Endothelial cell of umbilical vein (primary cell): ENCODE results near the gene EPHB6. TPM values are rescaled to one million over a fixed set of nuclear protein-coding genes. Genes with fewer than 3 reads are reported as not detected.

ENCODE experiments used
- BruUV-seq: library from RNA; stranded (reverse); fragments of 400-500 nt; replicated peaks from 2 replicates; lab custom pipeline; 2021; lab: Mats Ljungman, UMichigan
- CTCF ChIA-PET: fragments of 300-600, 350-600 bp; sonication (Branson Sonifier 250); formaldehyde crosslinking; loops from one replicate; lab custom pipeline; 2021; ENCODE audit warnings: antibody characterized with exemption, inconsistent platforms; lab: Charles Lee
- POLR2A ChIA-PET: fragments of 300-600, 350-600 bp; sonication (Branson Sonifier 250); formaldehyde crosslinking; loops from one replicate; lab custom pipeline; 2021; ENCODE audit warnings: antibody characterized with exemption, inconsistent platforms; lab: Charles Lee
- DNase-seq: peaks from one replicate; pipeline ENCODE4 v3.0.0-alpha.2; 2011; ENCODE audit warnings: low read depth, low spot score
- FAIRE-seq: peaks from 2 replicates; lab custom pipeline; 2011; peaks lifted over from hg19 to GRCh38; lab: Jason Lieb, UNC
- H2AFZ ChIP-seq: 2 replicates; pipeline ENCODE4 v1.6.0; 2012; ENCODE audit warnings: low read depth, low read length, control low read depth, inconsistent platforms
- H3K27ac ChIP-seq: 2 replicates; pipeline ENCODE4 v1.5.1; 2011; ENCODE audit warnings: low read depth, mild to moderate bottlenecking, control low read depth, low read length, moderate library complexity; ENCODE audit not compliant: insufficient read depth
- H3K27me3 ChIP-seq, 2 experiments: 2 replicates each; pipeline versions ENCODE4 v1.6.0 to v1.6.1; 2011; ENCODE audit warnings: low read length in 2 of 2, mixed read lengths in 1 of 2; ENCODE audit not compliant: control insufficient read depth in 2 of 2, insufficient read depth in 2 of 2
- H3K36me3 ChIP-seq, 2 experiments: 2 replicates in 1 of 2; 3 replicates in 1 of 2; pipeline ENCODE4 v1.5.1; 2011; ENCODE audit warnings: low read length in 2 of 2, mild to moderate bottlenecking in 1 of 2, moderate library complexity in 1 of 2; ENCODE audit not compliant: control insufficient read depth in 2 of 2, insufficient read depth in 2 of 2; ENCODE audit errors: extremely low read depth in 1 of 2
- H3K4me1 ChIP-seq: 3 replicates; pipeline ENCODE4 v1.5.1; 2011; ENCODE audit warnings: mild to moderate bottlenecking, low read length; ENCODE audit not compliant: control insufficient read depth, insufficient read depth; ENCODE audit errors: extremely low read depth
- H3K4me2 ChIP-seq: 2 replicates; pipeline ENCODE4 v1.6.1; 2011; ENCODE audit warnings: low read length, control low read depth, mixed read lengths; ENCODE audit not compliant: insufficient read depth
- H3K4me3 ChIP-seq, 3 experiments: fragments of 200-600 bp in 1 of 3; sonication (generic), shearing (Covaris generic) in 1 of 3; replicated peaks in 1 of 3; 2 replicates each; pipeline ENCODE4 v1.5.1; 2011 to 2016; ENCODE audit warnings: control low read depth in 3 of 3, low read length in 3 of 3, mild to moderate bottlenecking in 2 of 3, inconsistent platforms in 1 of 3, low read depth in 1 of 3, moderate library complexity in 1 of 3; ENCODE audit not compliant: insufficient read depth in 1 of 3
- H3K79me2 ChIP-seq: 2 replicates; pipeline ENCODE4 v1.6.0; 2012; ENCODE audit warnings: low read length, inconsistent platforms; ENCODE audit not compliant: control insufficient read depth, insufficient read depth
- H3K9ac ChIP-seq: replicated peaks from 2 replicates; pipeline ENCODE3; 2011; ENCODE audit warnings: low read length, control low read depth; ENCODE audit not compliant: insufficient read depth; ENCODE audit errors: extremely low read depth
- H3K9me1 ChIP-seq: replicated peaks from 3 replicates; pipeline ENCODE4 v1.6.0; 2011; ENCODE audit warnings: mild to moderate bottlenecking, low read length; ENCODE audit not compliant: control insufficient read depth, insufficient read depth; ENCODE audit errors: extremely low read depth
- H3K9me3 ChIP-seq: replicated peaks from 2 replicates; pipeline ENCODE4 v1.5.1; 2012; ENCODE audit warnings: low read length, inconsistent platforms; ENCODE audit not compliant: control insufficient read depth, insufficient read depth
- H4K20me1 ChIP-seq: replicated peaks from 2 replicates; pipeline ENCODE3; 2011; ENCODE audit warnings: mild to moderate bottlenecking, low read length; ENCODE audit not compliant: control insufficient read depth, insufficient read depth; ENCODE audit errors: extremely low read depth
- FOS ChIP-seq: IDR thresholded peaks from 2 replicates; pipeline ENCODE4 v1.6.1; 2011; ENCODE audit warnings: mild to moderate bottlenecking, low read length, moderate library complexity, borderline replicate concordance; ENCODE audit not compliant: insufficient read depth
- GATA2 ChIP-seq: IDR thresholded peaks from 2 replicates; pipeline ENCODE4 v1.7.0; 2011; ENCODE audit warnings: low read depth, mild to moderate bottlenecking, moderate library complexity, mixed read lengths, low read length; ENCODE audit not compliant: insufficient read length, insufficient read depth
- JUN ChIP-seq: IDR thresholded peaks from 2 replicates; pipeline ENCODE4 v1.6.1; 2011; ENCODE audit warnings: borderline replicate concordance, low read depth; ENCODE audit not compliant: insufficient read length, insufficient read depth
- POLR2A ChIP-seq: IDR thresholded peaks from 2 replicates; pipeline ENCODE4 v1.6.1; 2012; ENCODE audit warnings: low read depth, mild to moderate bottlenecking, control low read depth, low read length
- POLR2AphosphoS5 ChIP-seq: IDR thresholded peaks from 2 replicates; pipeline ENCODE4 v1.6.1; 2012; ENCODE audit warnings: low read depth, mild to moderate bottlenecking, control low read depth, low read length, moderate library complexity; ENCODE audit not compliant: insufficient read depth
- dilution Hi-C: fragments of 300-500 bp; cut with MboI; formaldehyde crosslinking; loops from one replicate; pipeline ENCODE4 v1.15.0; 2019; ENCODE audit warnings: low sequenced_read_pairs; ENCODE audit not compliant: extremely low pct_ligation_motif_present
- intact Hi-C: fragments of 100-400 bp; cut with micrococcal nuclease; formaldehyde crosslinking; loops from one replicate; pipeline ENCODE4 v1.10.0; 2022
- polyA plus RNA-seq, 4 experiments: library from polyadenylated mRNA; depleted of rRNA in 3 of 4; stranded (reverse) in 3 of 4; unstranded in 1 of 4; fragments of >200 nt; gene quantifications; 2 replicates each; pipeline versions ENCODE4 v1.2.1 to v1.2.3, GENCODE V29; 2011 to 2012; ENCODE audit warnings: missing spikeins in 1 of 4
- total RNA-seq: library from RNA; stranded (reverse); gene quantifications from 2 replicates; pipeline ENCODE4 v1.2.3, GENCODE V29; 2021
- TF ChIP-seq, protein P1 (sequence below), 2 donors: IDR thresholded peaks; 1 replicate in 1 of 2; 2 replicates in 1 of 2; pipeline ENCODE4 v1.5.1; 2011; ENCODE audit warnings: low read length in 2 of 2, mild to moderate bottlenecking in 2 of 2, moderate library complexity in 2 of 2, control low read depth in 1 of 2, inconsistent platforms in 1 of 2, low read depth in 1 of 2; ENCODE audit not compliant: insufficient read depth in 1 of 2; ENCODE audit errors: extremely low read depth in 1 of 2
- TF ChIP-seq, protein P2 (sequence below): IDR thresholded peaks from 2 replicates; pipeline ENCODE4 v1.6.1; 2011; ENCODE audit not compliant: insufficient read depth, insufficient read length

EPHB6 gene
- total and polyA plus RNA-seq, 2 donors (not counting 3 experiments of a cell fraction or from before 2014, with no cell fraction given) = 0.86 to 2.9 TPM

DNA sequence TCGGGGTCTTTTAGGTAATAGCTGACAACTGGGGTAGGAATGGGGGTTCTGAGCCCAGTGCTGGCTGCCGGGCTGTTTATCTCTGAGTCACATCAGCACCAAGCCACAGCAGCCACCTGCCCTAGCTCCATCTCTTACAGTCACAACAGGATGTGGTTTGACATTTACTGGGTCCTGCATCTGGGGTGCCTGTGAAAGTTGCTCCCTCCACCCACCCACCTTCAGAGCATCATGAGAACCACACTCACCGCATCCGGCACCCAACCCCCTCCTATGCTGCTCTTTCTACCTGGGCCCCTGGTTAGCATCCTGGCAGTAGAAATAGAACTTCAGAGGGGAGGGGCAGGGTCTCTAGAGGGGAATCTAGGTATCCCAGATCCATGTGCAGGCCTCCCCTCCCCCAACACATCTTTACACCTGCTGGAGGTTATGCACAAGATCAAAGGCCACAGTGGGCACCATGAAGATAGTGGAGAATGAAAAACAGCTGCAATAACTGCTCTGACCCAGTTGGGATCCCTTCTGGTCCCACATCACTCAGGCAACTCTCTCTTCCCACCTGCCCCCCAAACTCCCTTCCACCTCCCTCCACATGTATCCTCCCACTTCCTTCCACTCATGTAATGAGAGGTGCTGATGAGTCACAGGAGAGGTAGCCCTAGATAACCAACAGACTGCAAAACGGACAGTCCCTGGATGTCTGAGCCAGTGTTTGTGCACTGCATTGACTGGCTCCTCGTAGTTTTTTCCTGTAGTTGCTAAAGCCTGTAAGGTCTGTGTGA lies 45.9 kb upstream of the EPHB6 start:
- no peaks in the 10 kb centered on the region for H3K9me1 ChIP-seq
- intact Hi-C loops = loop anchor here (1.0 to 5.0 kb wide), 7 partner anchors 13 to 583 kb away; partner anchors contain the start of gene EPHB6
- H3K9ac ChIP-seq = peak overlapping the region; percentile 60
- H4K20me1 ChIP-seq = no peaks in the 10 kb centered on the region
- H3K27ac ChIP-seq = peak overlapping the region; percentile 98
- no peaks in the 10 kb centered on the region for H3K79me2 ChIP-seq
- H3K4me1 ChIP-seq = peaks cover 64% of the 10 kb centered on the region
- TF ChIP-seq JUN = peak; percentile 47
- peak; percentile 70 for TF ChIP-seq FOS
- TF ChIP-seq POLR2A = peak; percentile 44
- peak; percentile 78 for TF ChIP-seq POLR2AphosphoS5
- peak; percentile 98 for TF ChIP-seq GATA2
- TF ChIP-seq, protein P1, sequence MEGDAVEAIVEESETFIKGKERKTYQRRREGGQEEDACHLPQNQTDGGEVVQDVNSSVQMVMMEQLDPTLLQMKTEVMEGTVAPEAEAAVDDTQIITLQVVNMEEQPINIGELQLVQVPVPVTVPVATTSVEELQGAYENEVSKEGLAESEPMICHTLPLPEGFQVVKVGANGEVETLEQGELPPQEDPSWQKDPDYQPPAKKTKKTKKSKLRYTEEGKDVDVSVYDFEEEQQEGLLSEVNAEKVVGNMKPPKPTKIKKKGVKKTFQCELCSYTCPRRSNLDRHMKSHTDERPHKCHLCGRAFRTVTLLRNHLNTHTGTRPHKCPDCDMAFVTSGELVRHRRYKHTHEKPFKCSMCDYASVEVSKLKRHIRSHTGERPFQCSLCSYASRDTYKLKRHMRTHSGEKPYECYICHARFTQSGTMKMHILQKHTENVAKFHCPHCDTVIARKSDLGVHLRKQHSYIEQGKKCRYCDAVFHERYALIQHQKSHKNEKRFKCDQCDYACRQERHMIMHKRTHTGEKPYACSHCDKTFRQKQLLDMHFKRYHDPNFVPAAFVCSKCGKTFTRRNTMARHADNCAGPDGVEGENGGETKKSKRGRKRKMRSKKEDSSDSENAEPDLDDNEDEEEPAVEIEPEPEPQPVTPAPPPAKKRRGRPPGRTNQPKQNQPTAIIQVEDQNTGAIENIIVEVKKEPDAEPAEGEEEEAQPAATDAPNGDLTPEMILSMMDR (IDR thresholded peaks at IDR 0.05; ENCODE audit: extremely low read depth in 1 of 2, insufficient read depth in 1 of 2, low read depth in 1 of 2, low read length in 2 of 2) = no peak
- TF ChIP-seq, protein P2, sequence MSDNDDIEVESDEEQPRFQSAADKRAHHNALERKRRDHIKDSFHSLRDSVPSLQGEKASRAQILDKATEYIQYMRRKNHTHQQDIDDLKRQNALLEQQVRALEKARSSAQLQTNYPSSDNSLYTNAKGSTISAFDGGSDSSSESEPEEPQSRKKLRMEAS = no peak
- ChIA-PET POLR2A (interaction anchor here (0.6 to 1.8 kb wide), 3 partner anchors 11 to 271 kb away, joined by 3 to 6 read pairs (median 3); no protein-coding TSS in a partner anchor), CTCF (interaction anchor here (1.2 to 9.8 kb wide), 17 partner anchors 19 to 295 kb away, joined by 3 to 425 read pairs (median 12); no protein-coding TSS in a partner anchor)
- DNase-seq (peak; percentile 52), FAIRE-seq (peak; percentile 69)
- no peak overlapping the region for H2AFZ ChIP-seq
- peak overlapping the region; percentile 45 for H3K4me2 ChIP-seq
- H3K9me3 ChIP-seq = no peaks in the 10 kb centered on the region
- H3K36me3 ChIP-seq = no peaks in the 10 kb centered on the region
- dilution Hi-C loops = no loop called here
- no TSS peak for BruUV-seq
- no peak overlapping the region for H3K4me3 ChIP-seq
- no peaks in the 10 kb centered on the region for H3K27me3 ChIP-seq
